Esophagus squamous epithelium (tissue), 4 donors: ENCODE data around the gene NCS1.

Source experiments
- POLR2A ChIP-seq, 4 donors: fragments of 450-650 bp; IDR thresholded peaks; one replicate each; pipeline ENCODE4 v1.6.1; 2017; ENCODE audit warnings: antibody characterized with exemption in 4 of 4, mild to moderate bottlenecking in 4 of 4, moderate library complexity in 3 of 4
- TF ChIP-seq, protein P1 (sequence below), 6 experiments: fragments of 450-650 bp in 4 of 6; fragments of 200-600 bp in 2 of 6; sonication (generic) in 2 of 6; IDR thresholded peaks; one replicate each; pipeline ENCODE4 v1.5.1; 2016 to 2019; ENCODE audit warnings: antibody characterized with exemption in 6 of 6, mild to moderate bottlenecking in 4 of 6, moderate library complexity in 4 of 6

DNA sequence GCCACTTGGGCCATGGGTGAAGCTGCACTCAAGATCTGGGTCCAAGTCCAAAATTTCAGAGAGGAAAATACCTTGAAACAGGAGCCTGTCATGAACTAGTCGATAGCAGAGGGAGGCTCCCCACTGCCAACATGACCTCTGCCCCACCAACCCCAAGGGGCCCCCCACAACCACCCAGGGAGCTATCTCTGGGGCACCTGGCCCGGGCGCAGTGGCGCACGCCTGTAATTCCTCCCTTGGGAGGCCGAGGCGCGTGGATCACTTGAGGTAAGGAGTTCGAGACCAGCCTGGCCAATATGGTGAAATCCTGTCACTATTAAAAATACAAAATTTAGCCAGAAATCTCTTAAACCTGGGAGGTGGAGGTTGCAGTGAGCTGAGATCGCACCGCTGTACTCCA, 73.3 kb downstream of the NCS1 start:
- TF ChIP-seq, protein P1, sequence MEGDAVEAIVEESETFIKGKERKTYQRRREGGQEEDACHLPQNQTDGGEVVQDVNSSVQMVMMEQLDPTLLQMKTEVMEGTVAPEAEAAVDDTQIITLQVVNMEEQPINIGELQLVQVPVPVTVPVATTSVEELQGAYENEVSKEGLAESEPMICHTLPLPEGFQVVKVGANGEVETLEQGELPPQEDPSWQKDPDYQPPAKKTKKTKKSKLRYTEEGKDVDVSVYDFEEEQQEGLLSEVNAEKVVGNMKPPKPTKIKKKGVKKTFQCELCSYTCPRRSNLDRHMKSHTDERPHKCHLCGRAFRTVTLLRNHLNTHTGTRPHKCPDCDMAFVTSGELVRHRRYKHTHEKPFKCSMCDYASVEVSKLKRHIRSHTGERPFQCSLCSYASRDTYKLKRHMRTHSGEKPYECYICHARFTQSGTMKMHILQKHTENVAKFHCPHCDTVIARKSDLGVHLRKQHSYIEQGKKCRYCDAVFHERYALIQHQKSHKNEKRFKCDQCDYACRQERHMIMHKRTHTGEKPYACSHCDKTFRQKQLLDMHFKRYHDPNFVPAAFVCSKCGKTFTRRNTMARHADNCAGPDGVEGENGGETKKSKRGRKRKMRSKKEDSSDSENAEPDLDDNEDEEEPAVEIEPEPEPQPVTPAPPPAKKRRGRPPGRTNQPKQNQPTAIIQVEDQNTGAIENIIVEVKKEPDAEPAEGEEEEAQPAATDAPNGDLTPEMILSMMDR (IDR thresholded peaks at IDR 0.05), result no peak
- TF ChIP-seq POLR2A (IDR thresholded peaks at IDR 0.05), result no peak
